Stimulated activated CD4-positive, alpha-beta T cell treated with anti-CD3 and anti-CD28 coated beads, Interleukin-4, amount 100 ng/mL, for 24 hours (primary cell): ENCODE measurements around the gene SLC35E1.

Experiments
- DNase-seq: peaks from one replicate; pipeline ENCODE4 v3.0.0-alpha.2; 2020

SLC35E1 gene

DNA sequence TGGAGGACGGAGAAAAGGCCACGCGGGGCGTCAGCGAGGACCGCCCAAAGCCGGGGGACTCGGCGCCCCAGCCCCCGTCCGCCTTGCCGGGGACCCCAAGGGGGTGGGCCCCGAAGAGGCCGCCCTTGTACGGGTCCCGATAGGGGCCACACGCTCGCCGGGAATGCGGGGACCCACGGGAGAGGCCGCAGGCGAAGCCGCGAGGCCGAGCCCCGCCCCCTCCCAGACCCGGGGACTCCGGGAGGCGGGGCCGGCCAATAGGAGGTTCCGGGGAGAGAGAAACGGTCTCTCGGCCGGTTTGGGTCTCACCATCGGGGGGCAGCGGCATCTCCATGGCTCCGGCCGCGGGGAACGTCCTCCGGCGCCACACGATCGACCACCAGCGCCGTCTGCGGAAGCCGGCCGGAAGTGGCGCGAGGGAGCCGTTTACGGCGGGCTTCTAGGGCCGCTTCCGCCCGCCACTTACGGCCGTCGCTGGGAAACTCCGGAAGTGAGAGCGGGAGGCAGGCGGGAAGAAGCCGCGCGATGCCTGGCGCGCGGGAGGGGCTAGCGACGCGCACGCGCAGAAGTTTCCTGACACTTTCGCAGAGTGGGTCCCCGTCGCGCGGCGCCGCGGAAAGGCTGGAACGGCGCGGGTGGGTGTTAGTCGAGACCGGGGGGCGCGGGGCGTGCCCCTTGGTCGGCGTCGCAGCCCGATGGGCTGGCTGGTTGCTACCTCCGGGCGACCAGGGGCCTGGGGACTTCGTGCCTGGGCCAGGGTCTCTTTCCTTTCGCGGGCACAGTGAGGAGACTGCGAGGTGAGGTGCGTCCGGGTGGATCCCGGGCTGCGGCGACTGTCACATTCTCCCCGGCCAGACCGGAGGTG, 29.9 kb downstream of the SLC35E1 start, which contains the start of gene CHERP:
Gene CHERP (minus strand): TSS at position 393 of the 865 bp plus-strand sequence. CDS start 59 bp downstream, at position 334.
- peak; percentile 94 for DNase-seq

GRCh38 chr19:16541526-16542044, 30.6 kb downstream of the SLC35E1 start:
- DNase-seq, result peak; percentile 16

DNA sequence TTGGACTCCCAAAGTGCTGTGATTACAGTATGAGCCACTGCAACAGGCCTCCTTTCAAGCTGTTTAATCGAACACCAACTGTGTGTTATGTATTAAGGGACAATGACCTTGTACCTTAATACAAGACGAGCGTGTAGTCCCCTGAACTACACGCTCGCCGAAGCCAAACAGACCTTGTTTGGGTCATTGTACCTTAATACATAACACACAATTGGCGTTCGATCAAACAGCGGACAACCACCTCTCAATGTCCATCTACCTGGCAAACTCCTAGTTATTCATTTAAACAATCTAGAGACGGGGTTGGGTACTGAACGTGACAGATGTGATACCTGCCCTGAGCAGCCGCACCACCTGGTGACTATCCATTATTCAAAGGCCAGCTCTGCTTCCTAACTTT, 31.3 kb downstream of the SLC35E1 start:
- no peak for DNase-seq

GRCh38 chr19:16537111-16537510, 35.1 kb downstream of the SLC35E1 start:
- DNase-seq, result no peak

- DNase-seq, result no peak
Observed at GRCh38 chr19:16536130-16536529, 36.1 kb downstream of the SLC35E1 start.

- no peak for DNase-seq
Observed at GRCh38 chr19:16535381-16535780, 36.8 kb downstream of the SLC35E1 start.

GRCh38 chr19:16532440-16533234, 39.6 kb downstream of the SLC35E1 start:
- no peak for DNase-seq

GRCh38 chr19:16531380-16531669, 40.9 kb downstream of the SLC35E1 start:
- DNase-seq, result no peak

- DNase-seq, result no peak
Observed at GRCh38 chr19:16530540-16531379, 41.5 kb downstream of the SLC35E1 start.

- no peak for DNase-seq
Observed at GRCh38 chr19:16529466-16530144, 42.6 kb downstream of the SLC35E1 start.

DNA sequence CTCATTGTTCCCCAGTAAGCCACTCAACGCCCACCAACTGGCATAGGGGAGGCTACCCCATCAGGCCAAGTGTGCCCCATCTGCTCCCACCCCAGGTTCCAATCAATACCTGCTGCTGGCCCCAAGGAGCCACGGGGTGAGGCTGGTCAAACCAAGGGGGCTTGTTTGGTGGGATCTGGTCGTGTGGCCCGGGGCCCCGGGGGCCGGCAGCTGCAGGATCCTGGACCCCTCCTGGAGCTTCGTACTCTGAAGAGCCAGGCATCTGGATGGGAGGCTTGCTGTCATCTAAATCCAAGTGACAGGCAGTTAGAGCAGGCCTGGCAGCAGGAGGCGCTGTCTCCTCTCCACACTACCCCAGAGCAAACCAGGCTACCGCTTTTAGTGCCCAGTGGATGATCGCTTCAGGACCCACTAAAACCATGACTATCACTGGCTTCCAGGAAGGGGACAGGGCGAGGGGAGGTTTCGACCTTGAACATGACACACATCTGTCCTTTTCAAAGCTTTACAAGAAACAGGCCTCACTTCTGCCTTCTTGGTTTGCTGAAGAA, 44.2 kb downstream of the SLC35E1 start:
- peak; percentile 43 for DNase-seq

DNA sequence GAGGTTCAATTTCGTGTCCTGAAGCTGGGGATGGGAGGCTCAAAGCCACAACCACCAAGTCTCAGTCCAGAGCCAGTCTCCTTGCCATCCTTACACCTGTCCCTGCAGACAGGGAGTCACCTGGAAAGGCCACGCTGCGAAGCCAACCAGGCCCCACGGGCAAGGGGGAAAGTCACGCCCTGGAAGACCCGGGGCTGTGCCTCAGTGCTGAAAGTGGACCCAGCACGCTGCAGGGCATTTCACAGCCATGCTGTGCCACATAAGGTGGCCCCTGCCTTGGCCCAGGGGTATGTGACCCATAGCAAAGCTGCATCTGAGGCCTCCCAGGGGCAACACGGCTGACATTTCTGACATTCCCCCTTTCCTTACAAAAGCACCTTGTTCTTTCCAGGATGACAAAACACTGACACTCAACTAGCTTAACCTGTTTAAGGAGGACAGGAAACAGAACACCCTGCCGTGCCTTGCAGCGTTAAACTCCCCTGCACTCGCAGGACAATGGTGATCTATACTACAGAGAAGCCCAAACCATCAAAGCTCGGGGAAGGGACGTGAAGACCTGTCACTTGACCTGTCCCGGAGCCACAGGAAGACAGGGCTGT, 44.8 kb downstream of the SLC35E1 start:
- DNase-seq, result no peak

DNA sequence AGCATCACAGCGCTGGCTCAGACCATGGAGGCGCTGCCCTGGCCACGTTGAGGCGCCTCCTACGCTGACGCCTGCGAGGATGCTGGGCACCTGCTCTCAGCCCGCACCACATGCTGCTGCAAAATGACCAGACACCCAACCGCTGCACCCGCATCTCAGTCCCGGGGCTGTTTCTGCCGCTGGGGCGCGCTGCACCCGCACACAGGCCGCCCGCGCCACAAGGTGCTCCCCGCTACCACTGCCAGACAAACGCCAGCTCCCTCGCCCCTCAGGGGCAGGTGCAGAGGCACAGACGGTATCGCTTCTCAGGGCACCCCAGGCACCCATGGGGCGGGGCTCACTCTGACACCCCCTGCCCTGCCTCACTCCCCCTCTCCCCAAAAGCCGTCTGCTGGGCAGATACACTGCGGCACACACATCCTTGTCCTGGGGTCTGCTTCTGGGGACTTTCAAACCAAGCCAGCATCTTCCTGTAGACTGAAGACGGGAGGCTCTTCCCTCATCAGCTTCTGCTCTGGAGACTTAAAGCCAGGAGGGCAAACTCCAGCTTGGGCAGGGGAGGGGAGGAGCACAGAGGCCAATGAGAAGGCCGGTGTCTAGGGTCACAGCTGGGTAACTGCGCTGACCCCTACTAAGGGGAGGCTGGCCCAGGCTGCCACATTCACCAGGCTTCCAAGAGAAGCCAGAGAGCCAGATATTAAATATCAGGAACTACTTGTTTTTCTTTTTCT, 46.3 kb downstream of the SLC35E1 start:
- no peak for DNase-seq

DNA sequence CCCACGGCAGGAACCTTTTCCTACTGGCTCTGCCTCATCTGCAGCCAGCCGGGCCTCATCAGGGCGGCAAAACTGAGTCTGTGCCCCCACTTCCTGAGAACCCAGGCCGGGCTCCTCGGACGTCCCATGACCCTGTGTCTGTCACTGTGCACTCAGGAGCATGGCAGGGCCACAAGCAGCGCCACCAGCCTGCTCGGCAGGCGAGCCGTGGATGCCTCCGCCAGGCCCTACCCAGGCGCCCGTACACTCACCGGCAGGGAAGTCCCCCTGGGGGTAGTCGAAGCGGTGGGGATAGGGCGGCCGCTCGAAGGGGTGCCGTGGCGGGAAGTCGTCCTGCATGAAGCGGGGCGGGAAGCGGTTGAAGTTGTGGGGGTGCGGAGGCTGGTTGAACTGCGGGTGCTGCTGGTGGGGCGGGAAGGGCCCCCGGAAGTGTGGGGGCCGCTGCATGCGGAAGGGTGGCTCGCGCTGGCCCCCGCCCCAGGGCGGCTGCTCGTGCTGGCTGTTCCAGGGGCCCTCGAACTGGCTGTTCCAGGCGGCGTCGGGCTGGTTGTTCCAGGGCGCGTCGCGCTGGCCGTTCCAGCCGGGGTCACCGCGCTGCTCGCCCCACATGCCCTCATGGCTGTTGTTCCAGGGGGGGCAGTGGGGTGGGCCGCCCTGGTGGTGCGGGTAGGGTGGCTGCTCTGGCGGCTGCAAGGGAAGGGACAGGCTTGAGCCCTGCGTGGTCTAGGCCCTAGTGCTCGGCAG, 47.1 kb downstream of the SLC35E1 start:
- no peak for DNase-seq

GRCh38 chr19:16522559-16523377, 49.4 kb downstream of the SLC35E1 start:
- DNase-seq, result no peak

DNA sequence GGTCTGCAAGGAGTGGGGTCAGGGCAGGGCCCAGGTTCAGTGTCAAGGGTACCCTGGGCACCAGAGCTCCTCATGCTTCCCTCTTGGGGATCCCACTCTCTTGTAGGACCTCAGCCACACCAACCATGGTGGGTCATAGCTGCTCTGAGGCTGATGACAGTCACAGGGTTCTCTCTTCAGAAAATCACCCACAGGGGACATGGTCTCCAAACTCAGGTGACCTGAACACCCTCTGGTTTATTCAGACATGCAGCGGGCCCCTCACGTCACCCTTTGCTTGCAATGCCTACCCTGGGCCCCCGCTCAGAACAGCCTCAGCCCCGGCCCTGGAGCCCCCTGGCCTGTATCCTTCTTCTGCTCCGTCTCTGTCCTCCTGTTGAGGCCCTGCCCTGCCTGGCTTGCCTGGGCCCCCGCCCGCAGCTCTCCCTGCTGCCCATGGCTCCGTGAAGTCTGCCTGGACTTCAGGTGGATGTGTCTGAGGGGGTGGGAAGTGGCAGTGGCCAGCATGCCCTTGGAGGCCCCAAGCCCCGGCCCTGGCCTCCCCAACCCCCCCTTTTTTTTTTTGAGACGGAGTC, 50.4 kb downstream of the SLC35E1 start:
- no peak for DNase-seq

- no peak for DNase-seq
Observed at GRCh38 chr19:16520986-16521624, 51.1 kb downstream of the SLC35E1 start.
